Measurements from ENCODE around the gene SGCA. TPM values are rescaled to one million over a fixed set of nuclear protein-coding genes. Genes with fewer than 3 reads are reported as not detected.

Gene SGCA
- total and polyA plus RNA-seq, 2 of the 13 experiments (the other 11 are each of a cell fraction or from before 2014, with no cell fraction given) = not detected

DNA sequence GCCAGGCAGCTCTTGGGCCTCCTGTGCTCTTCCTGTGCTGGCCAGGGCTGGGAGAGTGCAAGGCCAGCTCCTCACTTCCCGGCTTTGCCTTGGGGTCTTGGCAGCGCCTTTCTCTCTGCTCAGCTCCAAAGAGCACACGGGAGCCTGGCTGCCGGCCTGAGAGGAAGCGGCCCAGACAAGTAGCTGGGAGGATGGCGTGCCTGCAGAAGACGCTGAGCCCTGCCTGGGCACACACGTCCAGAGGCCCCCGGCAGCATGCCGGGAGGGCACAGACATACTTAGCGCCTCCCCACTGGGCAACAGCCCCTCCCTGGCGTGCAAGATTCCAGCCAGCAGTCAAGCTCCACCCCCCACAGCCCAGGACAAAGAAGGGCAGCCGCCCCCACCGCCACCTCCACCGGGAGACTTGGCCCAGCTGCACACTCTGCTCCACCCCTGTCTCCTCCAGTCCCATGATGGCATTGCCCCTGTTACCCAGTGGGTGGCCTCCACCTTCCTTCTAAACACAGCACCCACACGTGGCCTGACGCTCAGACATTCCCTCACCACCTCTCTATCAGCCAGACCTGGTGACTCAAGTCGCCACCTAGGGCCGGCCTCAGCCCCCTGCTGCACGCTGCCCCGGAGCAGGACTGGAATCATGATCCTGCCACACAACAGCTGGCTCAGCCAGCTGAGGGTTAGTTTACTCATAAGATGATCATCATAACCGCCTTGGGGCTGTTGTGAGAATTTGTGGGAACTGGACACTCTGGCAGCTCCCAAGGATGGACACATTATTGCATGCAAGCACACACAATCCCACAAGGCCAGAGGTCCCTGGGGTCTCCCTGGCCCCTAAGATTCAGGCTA lies 12.4 kb downstream of the SGCA start (continued):
- TF ChIP-seq RELA (CRISPR knock-in tag; IDR thresholded peaks at IDR 0.05) (0 out of 2 replicates have a peak, but pooled peaks have one; percentile 41), ZNF567 (CRISPR knock-in tag; IDR thresholded peaks at IDR 0.05; ENCODE audit: borderline replicate concordance) (no peak), ZNF569 (CRISPR knock-in tag; IDR thresholded peaks at IDR 0.05; ENCODE audit: borderline replicate concordance) (no peak), SP4 (CRISPR knock-in tag; IDR thresholded peaks at IDR 0.05) (no peak), REPIN1 (CRISPR knock-in tag; IDR thresholded peaks at IDR 0.05; ENCODE audit: borderline replicate concordance, low read depth) (no peak; the same call in 1 of the 2 replicates), ZNF33A (CRISPR knock-in tag; IDR thresholded peaks at IDR 0.05; ENCODE audit: borderline replicate concordance) (no peak), RXRA (CRISPR knock-in tag; IDR thresholded peaks at IDR 0.05) (0 out of 2 replicates have a peak, but pooled peaks have one; percentile 11), ZNF264 (CRISPR knock-in tag; IDR thresholded peaks at IDR 0.05) (no peak), JARID2 (CRISPR knock-in tag; IDR thresholded peaks at IDR 0.05; ENCODE audit: insufficient replicate concordance) (no peak), RBFOX2 (IDR thresholded peaks at IDR 0.05; ENCODE audit: low read depth, low read length) (peak; percentile 63; the same call in 1 of the 2 replicates), ATF1 (CRISPR knock-in tag; IDR thresholded peaks at IDR 0.05) (no peak), ZFP36L2 (CRISPR knock-in tag; IDR thresholded peaks at IDR 0.05) (no peak), MBD4 (IDR thresholded peaks at IDR 0.05; ENCODE audit: borderline replicate concordance, low read length) (no peak), RFX1 (IDR thresholded peaks at IDR 0.05) (no peak), KDM6A (CRISPR knock-in tag; IDR thresholded peaks at IDR 0.05; ENCODE audit: low read depth) (no peak), ZBTB20 (CRISPR knock-in tag; IDR thresholded peaks at IDR 0.05; ENCODE audit: borderline replicate concordance, low read depth) (peak; percentile 84; the same call in 1 of the 2 replicates)
- TF ChIP-seq, protein P1, sequence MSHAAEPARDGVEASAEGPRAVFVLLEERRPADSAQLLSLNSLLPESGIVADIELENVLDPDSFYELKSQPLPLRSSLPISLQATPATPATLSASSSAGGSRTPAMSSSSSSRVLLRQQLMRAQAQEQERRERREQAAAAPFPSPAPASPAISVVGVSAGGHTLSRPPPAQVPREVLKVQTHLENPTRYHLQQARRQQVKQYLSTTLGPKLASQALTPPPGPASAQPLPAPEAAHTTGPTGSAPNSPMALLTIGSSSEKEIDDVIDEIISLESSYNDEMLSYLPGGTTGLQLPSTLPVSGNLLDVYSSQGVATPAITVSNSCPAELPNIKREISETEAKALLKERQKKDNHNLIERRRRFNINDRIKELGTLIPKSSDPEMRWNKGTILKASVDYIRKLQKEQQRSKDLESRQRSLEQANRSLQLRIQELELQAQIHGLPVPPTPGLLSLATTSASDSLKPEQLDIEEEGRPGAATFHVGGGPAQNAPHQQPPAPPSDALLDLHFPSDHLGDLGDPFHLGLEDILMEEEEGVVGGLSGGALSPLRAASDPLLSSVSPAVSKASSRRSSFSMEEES (CRISPR knock-in tag; IDR thresholded peaks at IDR 0.05) = peak; percentile 45
- TF ChIP-seq, protein P2, sequence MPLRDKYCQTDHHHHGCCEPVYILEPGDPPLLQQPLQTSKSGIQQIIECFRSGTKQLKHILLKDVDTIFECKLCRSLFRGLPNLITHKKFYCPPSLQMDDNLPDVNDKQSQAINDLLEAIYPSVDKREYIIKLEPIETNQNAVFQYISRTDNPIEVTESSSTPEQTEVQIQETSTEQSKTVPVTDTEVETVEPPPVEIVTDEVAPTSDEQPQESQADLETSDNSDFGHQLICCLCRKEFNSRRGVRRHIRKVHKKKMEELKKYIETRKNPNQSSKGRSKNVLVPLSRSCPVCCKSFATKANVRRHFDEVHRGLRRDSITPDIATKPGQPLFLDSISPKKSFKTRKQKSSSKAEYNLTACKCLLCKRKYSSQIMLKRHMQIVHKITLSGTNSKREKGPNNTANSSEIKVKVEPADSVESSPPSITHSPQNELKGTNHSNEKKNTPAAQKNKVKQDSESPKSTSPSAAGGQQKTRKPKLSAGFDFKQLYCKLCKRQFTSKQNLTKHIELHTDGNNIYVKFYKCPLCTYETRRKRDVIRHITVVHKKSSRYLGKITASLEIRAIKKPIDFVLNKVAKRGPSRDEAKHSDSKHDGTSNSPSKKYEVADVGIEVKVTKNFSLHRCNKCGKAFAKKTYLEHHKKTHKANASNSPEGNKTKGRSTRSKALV (CRISPR knock-in tag; IDR thresholded peaks at IDR 0.05) = no peak
- TF ChIP-seq, protein P3, sequence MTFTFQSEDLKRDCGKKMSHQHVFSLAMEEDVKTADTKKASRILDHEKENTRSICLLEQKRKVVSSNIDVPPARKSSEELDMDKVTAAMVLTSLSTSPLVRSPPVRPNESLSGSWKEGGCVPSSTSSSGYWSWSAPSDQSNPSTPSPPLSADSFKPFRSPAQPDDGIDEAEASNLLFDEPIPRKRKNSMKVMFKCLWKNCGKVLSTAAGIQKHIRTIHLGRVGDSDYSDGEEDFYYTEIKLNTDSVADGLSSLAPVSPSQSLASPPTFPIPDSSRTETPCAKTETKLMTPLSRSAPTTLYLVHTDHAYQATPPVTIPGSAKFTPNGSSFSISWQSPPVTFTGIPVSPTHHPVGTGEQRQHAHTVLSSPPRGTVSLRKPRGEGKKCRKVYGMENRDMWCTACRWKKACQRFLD (CRISPR knock-in tag; IDR thresholded peaks at IDR 0.05; ENCODE audit: borderline replicate concordance) = no peak
- TF ChIP-seq, protein P4, sequence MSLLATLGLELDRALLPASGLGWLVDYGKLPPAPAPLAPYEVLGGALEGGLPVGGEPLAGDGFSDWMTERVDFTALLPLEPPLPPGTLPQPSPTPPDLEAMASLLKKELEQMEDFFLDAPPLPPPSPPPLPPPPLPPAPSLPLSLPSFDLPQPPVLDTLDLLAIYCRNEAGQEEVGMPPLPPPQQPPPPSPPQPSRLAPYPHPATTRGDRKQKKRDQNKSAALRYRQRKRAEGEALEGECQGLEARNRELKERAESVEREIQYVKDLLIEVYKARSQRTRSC (CRISPR knock-in tag; IDR thresholded peaks at IDR 0.05; ENCODE audit: low read depth) = no peak
- TF ChIP-seq, protein P5, sequence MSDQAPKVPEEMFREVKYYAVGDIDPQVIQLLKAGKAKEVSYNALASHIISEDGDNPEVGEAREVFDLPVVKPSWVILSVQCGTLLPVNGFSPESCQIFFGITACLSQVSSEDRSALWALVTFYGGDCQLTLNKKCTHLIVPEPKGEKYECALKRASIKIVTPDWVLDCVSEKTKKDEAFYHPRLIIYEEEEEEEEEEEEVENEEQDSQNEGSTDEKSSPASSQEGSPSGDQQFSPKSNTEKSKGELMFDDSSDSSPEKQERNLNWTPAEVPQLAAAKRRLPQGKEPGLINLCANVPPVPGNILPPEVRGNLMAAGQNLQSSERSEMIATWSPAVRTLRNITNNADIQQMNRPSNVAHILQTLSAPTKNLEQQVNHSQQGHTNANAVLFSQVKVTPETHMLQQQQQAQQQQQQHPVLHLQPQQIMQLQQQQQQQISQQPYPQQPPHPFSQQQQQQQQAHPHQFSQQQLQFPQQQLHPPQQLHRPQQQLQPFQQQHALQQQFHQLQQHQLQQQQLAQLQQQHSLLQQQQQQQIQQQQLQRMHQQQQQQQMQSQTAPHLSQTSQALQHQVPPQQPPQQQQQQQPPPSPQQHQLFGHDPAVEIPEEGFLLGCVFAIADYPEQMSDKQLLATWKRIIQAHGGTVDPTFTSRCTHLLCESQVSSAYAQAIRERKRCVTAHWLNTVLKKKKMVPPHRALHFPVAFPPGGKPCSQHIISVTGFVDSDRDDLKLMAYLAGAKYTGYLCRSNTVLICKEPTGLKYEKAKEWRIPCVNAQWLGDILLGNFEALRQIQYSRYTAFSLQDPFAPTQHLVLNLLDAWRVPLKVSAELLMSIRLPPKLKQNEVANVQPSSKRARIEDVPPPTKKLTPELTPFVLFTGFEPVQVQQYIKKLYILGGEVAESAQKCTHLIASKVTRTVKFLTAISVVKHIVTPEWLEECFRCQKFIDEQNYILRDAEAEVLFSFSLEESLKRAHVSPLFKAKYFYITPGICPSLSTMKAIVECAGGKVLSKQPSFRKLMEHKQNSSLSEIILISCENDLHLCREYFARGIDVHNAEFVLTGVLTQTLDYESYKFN (CRISPR knock-in tag; conservative IDR thresholded peaks at IDR 0.05) = peak; percentile 61
